Endodermal cell (in vitro differentiated cells): ENCODE measurements around the gene CELSR2. TPM values are rescaled to one million over a fixed set of nuclear protein-coding genes. Genes with fewer than 3 reads are reported as not detected.
A peak's percentile ranks its signal among the peaks of the same experiment; 100 is the strongest.

Source experiments
- DNase-seq: peaks from one replicate; pipeline ENCODE4 v3.0.0-alpha.2; 2017
- H3K27ac ChIP-seq: 2 replicates; pipeline ENCODE4 v1.5.1; 2013; ENCODE audit warnings: mild to moderate bottlenecking, low read depth, low read length, moderate library complexity
- H3K27me3 ChIP-seq: 2 replicates; pipeline ENCODE4 v1.6.1; 2013; ENCODE audit warnings: mild to moderate bottlenecking, low read length, moderate library complexity; ENCODE audit not compliant: insufficient read depth, control insufficient read depth, poor library complexity, severe bottlenecking
- H3K36me3 ChIP-seq: 2 replicates; pipeline ENCODE4 v1.7.0; 2013; ENCODE audit warnings: mild to moderate bottlenecking, low read length, moderate library complexity; ENCODE audit not compliant: control insufficient read depth, insufficient read depth
- H3K4me1 ChIP-seq: one replicate; pipeline ENCODE4 v1.7.0; 2013; ENCODE audit warnings: low read length; ENCODE audit not compliant: control insufficient read depth, insufficient read depth
- H3K4me3 ChIP-seq: 2 replicates; pipeline ENCODE4 v1.5.1; 2013; ENCODE audit warnings: mild to moderate bottlenecking, low read length, moderate library complexity
- H3K9ac ChIP-seq: 2 replicates; pipeline ENCODE4 v1.6.1; 2013; ENCODE audit warnings: mild to moderate bottlenecking, low read length, moderate library complexity; ENCODE audit not compliant: poor library complexity, severe bottlenecking; ENCODE audit errors: extremely low read depth
- H3K9me3 ChIP-seq: 2 replicates; pipeline ENCODE4 v1.6.1; 2013; ENCODE audit warnings: mild to moderate bottlenecking, low read length, moderate library complexity; ENCODE audit not compliant: control insufficient read depth
- H3K27ac Mint-ChIP-seq: 2 replicates; pipeline ENCODE4 v1.8.0; 2020; ENCODE audit warnings: mixed read lengths
- H3K27me3 Mint-ChIP-seq: 2 replicates; pipeline ENCODE4 v1.8.0; 2021; ENCODE audit warnings: mild to moderate bottlenecking, mixed read lengths; ENCODE audit not compliant: insufficient read depth
- H3K36me3 Mint-ChIP-seq: 2 replicates; pipeline ENCODE4 v1.8.0; 2020; ENCODE audit warnings: low read depth, mixed read lengths
- H3K4me1 Mint-ChIP-seq: 2 replicates; pipeline ENCODE4 v1.8.0; 2020; ENCODE audit warnings: mixed read lengths
- H3K4me3 Mint-ChIP-seq: 2 replicates; pipeline ENCODE4 v1.8.0; 2020; ENCODE audit warnings: mild to moderate bottlenecking, moderate library complexity, mixed read lengths
- H3K9me3 Mint-ChIP-seq: 2 replicates; pipeline ENCODE4 v1.8.0; 2020; ENCODE audit warnings: mild to moderate bottlenecking, mixed read lengths
- WGBS, 2 experiments: methylation state at CpG; one replicate each; pipeline versions ENCODE4 v1.1.5 to v1.1.7; 2013; ENCODE audit warnings: missing lambda C conversion rate in 2 of 2, mixed read lengths in 1 of 2; ENCODE audit not compliant: insufficient coverage in 1 of 2, insufficient read length in 1 of 2; 5-methylcytosine and 5-hydroxymethylcytosine counted together
- total RNA-seq, 2 donors: library from RNA; stranded (reverse); fragmentation: NEBNext Ultra II Directional in 1 of 2; extraction: Animal tissue kit (Norgen Biotek cat#: 25700) in 1 of 2; gene quantifications; 2 replicates in 1 of 2; 3 replicates in 1 of 2; pipeline ENCODE4 v1.2.1, GENCODE V29; 2021
- TF ChIP-seq, protein P1 (sequence below): fragments of 200-600 bp; sonication (generic); conservative IDR thresholded peaks from 2 replicates; pipeline ENCODE4 v1.5.0; 2021; ENCODE audit warnings: antibody characterized with exemption, mild to moderate bottlenecking

CELSR2 gene
- total RNA-seq, 2 donors from 2014 or later, result 16.1 to 20.2 TPM

- H3K9me3 ChIP-seq, result no peaks in the 10 kb centered on the region
- Mint-ChIP-seq H3K9me3 (no peaks in the 10 kb centered on the region), H3K4me3 (no peak overlapping the region), H3K27me3 (no peaks in the 10 kb centered on the region), H3K27ac (no peak overlapping the region), H3K36me3 (peaks cover 41% of the 10 kb centered on the region), H3K4me1 (peaks cover 21% of the 10 kb centered on the region)
- no peak overlapping the region for H3K9ac ChIP-seq
- no peak overlapping the region for H3K4me3 ChIP-seq
- DNase-seq, result no peak
- TF ChIP-seq, protein P1, sequence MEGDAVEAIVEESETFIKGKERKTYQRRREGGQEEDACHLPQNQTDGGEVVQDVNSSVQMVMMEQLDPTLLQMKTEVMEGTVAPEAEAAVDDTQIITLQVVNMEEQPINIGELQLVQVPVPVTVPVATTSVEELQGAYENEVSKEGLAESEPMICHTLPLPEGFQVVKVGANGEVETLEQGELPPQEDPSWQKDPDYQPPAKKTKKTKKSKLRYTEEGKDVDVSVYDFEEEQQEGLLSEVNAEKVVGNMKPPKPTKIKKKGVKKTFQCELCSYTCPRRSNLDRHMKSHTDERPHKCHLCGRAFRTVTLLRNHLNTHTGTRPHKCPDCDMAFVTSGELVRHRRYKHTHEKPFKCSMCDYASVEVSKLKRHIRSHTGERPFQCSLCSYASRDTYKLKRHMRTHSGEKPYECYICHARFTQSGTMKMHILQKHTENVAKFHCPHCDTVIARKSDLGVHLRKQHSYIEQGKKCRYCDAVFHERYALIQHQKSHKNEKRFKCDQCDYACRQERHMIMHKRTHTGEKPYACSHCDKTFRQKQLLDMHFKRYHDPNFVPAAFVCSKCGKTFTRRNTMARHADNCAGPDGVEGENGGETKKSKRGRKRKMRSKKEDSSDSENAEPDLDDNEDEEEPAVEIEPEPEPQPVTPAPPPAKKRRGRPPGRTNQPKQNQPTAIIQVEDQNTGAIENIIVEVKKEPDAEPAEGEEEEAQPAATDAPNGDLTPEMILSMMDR, result no peak
- H3K27ac ChIP-seq, result no peak overlapping the region
- H3K4me1 ChIP-seq, result peaks cover 7% of the 10 kb centered on the region
- WGBS, 2 experiments, result 87 to 92% methylated on average over 3 of the region's 3 CpGs
- H3K36me3 ChIP-seq, result peaks cover 64% of the 10 kb centered on the region
- no peaks in the 10 kb centered on the region for H3K27me3 ChIP-seq
These were observed 11.8 kb upstream of the CELSR2 start for GRCh38 chr1:109237512-109237911.

- no peak overlapping the region for H3K27ac ChIP-seq
- no peaks in the 10 kb centered on the region for H3K27me3 ChIP-seq
- H3K4me1 ChIP-seq, result peaks cover 7% of the 10 kb centered on the region
- Mint-ChIP-seq H3K4me1 (peaks cover 21% of the 10 kb centered on the region), H3K4me3 (no peak overlapping the region), H3K36me3 (peaks cover 36% of the 10 kb centered on the region), H3K9me3 (no peaks in the 10 kb centered on the region), H3K27ac (no peak overlapping the region), H3K27me3 (no peaks in the 10 kb centered on the region)
- TF ChIP-seq, protein P1, result no peak
- 87 to 90% methylated on average over 2 of the region's 2 CpGs for WGBS, 2 experiments
- H3K9ac ChIP-seq, result no peak overlapping the region
- H3K36me3 ChIP-seq, result peaks cover 60% of the 10 kb centered on the region
- H3K9me3 ChIP-seq, result no peaks in the 10 kb centered on the region
- DNase-seq, result no peak
- H3K4me3 ChIP-seq, result no peak overlapping the region
These were observed 11.0 kb upstream of the CELSR2 start for GRCh38 chr1:109238382-109238781.

DNA sequence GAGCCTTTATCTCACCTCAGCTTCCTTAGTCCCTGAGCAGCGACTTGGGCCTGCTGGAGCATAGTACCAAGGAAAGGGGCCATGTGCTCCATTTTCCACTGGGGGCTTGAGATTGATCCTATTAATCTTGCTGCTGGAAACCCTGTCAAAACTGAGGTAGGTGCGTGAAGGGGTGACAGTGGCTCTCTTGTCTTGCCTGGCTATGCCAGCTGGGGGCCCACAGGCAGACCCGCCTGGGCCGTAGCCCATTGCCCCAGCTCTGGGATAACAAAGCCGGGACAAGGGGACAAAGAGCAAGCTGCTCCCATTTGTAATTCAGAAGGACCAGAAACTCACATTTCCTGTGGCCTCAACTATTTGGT lies 10.3 kb upstream of the CELSR2 start:
- no peaks in the 10 kb centered on the region for H3K27me3 Mint-ChIP-seq
- H3K27ac ChIP-seq, result peak overlapping the region; percentile 51
- H3K4me3 Mint-ChIP-seq, result no peak overlapping the region
- H3K9me3 Mint-ChIP-seq, result no peaks in the 10 kb centered on the region
- no peaks in the 10 kb centered on the region for H3K27me3 ChIP-seq
- TF ChIP-seq, protein P1, result no peak
- H3K4me1 Mint-ChIP-seq, result peaks cover 21% of the 10 kb centered on the region
- H3K4me1 ChIP-seq, result peaks cover 7% of the 10 kb centered on the region
- no peaks in the 10 kb centered on the region for H3K9me3 ChIP-seq
- peak overlapping the region; percentile 13 for H3K27ac Mint-ChIP-seq
- peaks cover 59% of the 10 kb centered on the region for H3K36me3 ChIP-seq
- H3K4me3 ChIP-seq, result no peak overlapping the region
- DNase-seq, result no peak
- H3K9ac ChIP-seq, result no peak overlapping the region
- 84 to 94% methylated on average over 4 to 5 of the region's 5 CpGs for WGBS, 2 experiments
- peaks cover 36% of the 10 kb centered on the region for H3K36me3 Mint-ChIP-seq
